Aorta (tissue), 5 donors: ENCODE data around the gene TMEM213. TPM values are rescaled to one million over a fixed set of nuclear protein-coding genes. Genes with fewer than 3 reads are reported as not detected.

Experiments used
- ATAC-seq: fragments of 200-7000 bp; cut with Tn5 transposase; one replicate; pipeline ENCODE4 v1.9.1; 2022; ENCODE audit warnings: moderate library complexity; ENCODE audit not compliant: low FRiP score
- DNase-seq, 2 donors: peaks; one replicate each; pipeline ENCODE4 v3.0.0-alpha.2; 2020
- H3K27ac ChIP-seq, 2 donors: one replicate each; pipeline ENCODE4 v1.5.1; 2013; ENCODE audit warnings: low read length in 2 of 2, mild to moderate bottlenecking in 2 of 2, moderate library complexity in 2 of 2, control low read depth in 1 of 2, inconsistent platforms in 1 of 2, low read depth in 1 of 2
- H3K27me3 ChIP-seq, 2 donors: one replicate each; pipeline ENCODE4 v1.6.1; 2013; ENCODE audit warnings: control low read depth in 1 of 2, low read length in 1 of 2, mild to moderate bottlenecking in 1 of 2, moderate library complexity in 1 of 2; ENCODE audit not compliant: insufficient read depth in 2 of 2, control insufficient read depth in 1 of 2
- H3K36me3 ChIP-seq, 2 donors: one replicate each; pipeline ENCODE4 v1.6.1; 2013; ENCODE audit warnings: control low read depth in 1 of 2, low read length in 1 of 2, mild to moderate bottlenecking in 1 of 2; ENCODE audit not compliant: insufficient read depth in 2 of 2, control insufficient read depth in 1 of 2
- H3K4me1 ChIP-seq, 2 donors: one replicate each; pipeline ENCODE4 v1.6.1; 2013; ENCODE audit warnings: low read length in 2 of 2, control low read depth in 1 of 2, mild to moderate bottlenecking in 1 of 2, moderate library complexity in 1 of 2; ENCODE audit not compliant: insufficient read depth in 2 of 2, control insufficient read depth in 1 of 2
- H3K4me3 ChIP-seq, 2 donors: one replicate each; pipeline ENCODE4 v1.5.1; 2013; ENCODE audit warnings: low read length in 2 of 2, control low read depth in 1 of 2, mild to moderate bottlenecking in 1 of 2
- H3K9me3 ChIP-seq: one replicate; pipeline ENCODE4 v1.6.1; 2013; ENCODE audit warnings: mild to moderate bottlenecking, low read length; ENCODE audit not compliant: control insufficient read depth
- WGBS, 2 donors: extraction: QIAGEN DNeasy Blood & Tissue Kit; methylation state at CpG; one replicate each; pipeline ENCODE4 v1.1.7; 2013; 5-methylcytosine and 5-hydroxymethylcytosine counted together
- intact Hi-C, 2 donors: fragments of 100-400 bp; cut with DNase I; formaldehyde crosslinking; loops; one replicate each; pipeline versions ENCODE4 v1.14.2 to v1.15.0; 2022
- polyA plus RNA-seq, 2 donors: library from polyadenylated mRNA; stranded (reverse); fragments of 200-250 nt; gene quantifications; one replicate each; pipeline ENCODE4 v1.2.3, GENCODE V29; 2013
- total RNA-seq, 2 donors: library from RNA; stranded (reverse); fragmentation: NEBNext Ultra II Directional; extraction: Animal tissue kit (Norgen Biotek cat#: 25700); gene quantifications; one replicate each; pipeline ENCODE4 v1.2.1, GENCODE V29; 2021
- donor health status: healthy with polysubstance abuse.
- donor health status: Bipolar disorder and iron deficiency.
- donor health status: DM: no; HTN: no; CAD: no.
- donor health status: DM: no; HTN: no; CAD: no.
- donor health status: DM: yes; HTN: yes; CAD: no.

TMEM213 gene
- total and polyA plus RNA-seq, 4 donors = not detected

GRCh38 chr7:138828302-138828701 lies 30.5 kb downstream of the TMEM213 start:
- intact Hi-C loops = no loop called here
- no peak overlapping the region for H3K4me3 ChIP-seq
- DNase-seq (no peak), ATAC-seq (no peak)
- H3K36me3 ChIP-seq = no peaks in the 10 kb centered on the region
- H3K9me3 ChIP-seq = peaks cover 2% of the 10 kb centered on the region
- H3K4me1 ChIP-seq = no peaks in the 10 kb centered on the region
- no peaks in the 10 kb centered on the region for H3K27me3 ChIP-seq
- no peak overlapping the region for H3K27ac ChIP-seq
- WGBS, 2 donors = 78 to 90% methylated on average over 2 of the region's 2 CpGs

- Histone ChIP-seq H3K27me3 (no peaks in the 10 kb centered on the region), H3K4me1 (no peaks in the 10 kb centered on the region), H3K4me3 (no peak overlapping the region), H3K27ac (no peak overlapping the region), H3K9me3 (peaks cover 2% of the 10 kb centered on the region), H3K36me3 (no peaks in the 10 kb centered on the region)
- no peak for DNase-seq
- intact Hi-C loops = no loop called here
- ATAC-seq = no peak
- WGBS, 2 donors = 85 to 92% methylated on average over 11 of the region's 11 CpGs
Observed at GRCh38 chr7:138829335-138829734, 31.5 kb downstream of the TMEM213 start.

- Histone ChIP-seq H3K27me3 (no peaks in the 10 kb centered on the region), H3K36me3 (peaks cover 0 to 3% of the 10 kb centered on the region in 2 donors), H3K9me3 (peaks cover 2% of the 10 kb centered on the region), H3K4me1 (no peaks in the 10 kb centered on the region), H3K27ac (no peak overlapping the region), H3K4me3 (no peak overlapping the region)
- WGBS, 2 donors = 89 to 92% methylated on average over 10 of the region's 10 CpGs
- intact Hi-C loops = no loop called here
- no peak for DNase-seq
- no peak for ATAC-seq
Observed at GRCh38 chr7:138832966-138833365, 35.2 kb downstream of the TMEM213 start.

- Histone ChIP-seq H3K4me3 (no peak overlapping the region), H3K9me3 (peaks cover 2% of the 10 kb centered on the region), H3K36me3 (peaks cover 0 to 3% of the 10 kb centered on the region in 2 donors), H3K4me1 (no peaks in the 10 kb centered on the region), H3K27me3 (no peaks in the 10 kb centered on the region), H3K27ac (no peak overlapping the region)
- ATAC-seq (no peak), DNase-seq (no peak)
- intact Hi-C loops = no loop called here
- WGBS, 2 donors = 66 to 70% methylated on average over 5 of the region's 5 CpGs
Observed at GRCh38 chr7:138833596-138833995, 35.8 kb downstream of the TMEM213 start.

GRCh38 chr7:138834583-138834982 lies 36.8 kb downstream of the TMEM213 start:
- no peak overlapping the region for H3K4me3 ChIP-seq
- peaks cover 2% of the 10 kb centered on the region for H3K9me3 ChIP-seq
- H3K36me3 ChIP-seq = peaks cover 0 to 3% of the 10 kb centered on the region in 2 donors
- WGBS, 2 donors = 94 to 95% methylated on average over 9 of the region's 9 CpGs
- ATAC-seq = no peak
- intact Hi-C loops = no loop called here
- H3K27ac ChIP-seq = no peak overlapping the region
- no peak for DNase-seq
- H3K27me3 ChIP-seq = no peaks in the 10 kb centered on the region
- no peaks in the 10 kb centered on the region for H3K4me1 ChIP-seq

- Histone ChIP-seq H3K36me3 (peaks cover 0 to 3% of the 10 kb centered on the region in 2 donors), H3K9me3 (peaks cover 2% of the 10 kb centered on the region), H3K27me3 (no peaks in the 10 kb centered on the region), H3K4me1 (no peaks in the 10 kb centered on the region), H3K27ac (no peak overlapping the region), H3K4me3 (no peak overlapping the region)
- ATAC-seq (no peak), DNase-seq (no peak)
- intact Hi-C loops = no loop called here
- 85 to 88% methylated on average over 11 of the region's 11 CpGs for WGBS, 2 donors
Observed at GRCh38 chr7:138835087-138835486, 37.3 kb downstream of the TMEM213 start.

GRCh38 chr7:138837627-138838026 lies 39.8 kb downstream of the TMEM213 start:
- H3K4me1 ChIP-seq = no peaks in the 10 kb centered on the region
- no peak for DNase-seq
- H3K4me3 ChIP-seq = no peak overlapping the region
- H3K36me3 ChIP-seq = peaks cover 0 to 3% of the 10 kb centered on the region in 2 donors
- no peaks in the 10 kb centered on the region for H3K27me3 ChIP-seq
- no peak overlapping the region for H3K27ac ChIP-seq
- intact Hi-C loops = no loop called here
- no peaks in the 10 kb centered on the region for H3K9me3 ChIP-seq
- WGBS, 2 donors = 67% methylated on average over 13 of the region's 13 CpGs
- ATAC-seq = no peak

- no peak for ATAC-seq
- H3K27ac ChIP-seq = no peak overlapping the region
Observed at GRCh38 chr7:138838166-138838565, 40.4 kb downstream of the TMEM213 start.

GRCh38 chr7:138842111-138842510 lies 44.3 kb downstream of the TMEM213 start:
- WGBS, 2 donors = 85 to 89% methylated on average over 12 of the region's 12 CpGs
- H3K36me3 ChIP-seq = peaks cover 0 to under 1% of the 10 kb centered on the region in 2 donors

More at GRCh38 chr7:138838166-138838565, 40.4 kb downstream of the TMEM213 start:
- Histone ChIP-seq H3K4me1 (no peaks in the 10 kb centered on the region), H3K9me3 (no peaks in the 10 kb centered on the region), H3K4me3 (no peak overlapping the region), H3K36me3 (peaks cover 0 to 3% of the 10 kb centered on the region in 2 donors), H3K27me3 (no peaks in the 10 kb centered on the region)
- no peak for DNase-seq
- WGBS, 2 donors = 94% methylated on average over 9 of the region's 9 CpGs
- intact Hi-C loops = no loop called here

More at GRCh38 chr7:138842111-138842510, 44.3 kb downstream of the TMEM213 start:
- DNase-seq (no peak), ATAC-seq (no peak)
- intact Hi-C loops = no loop called here
- no peaks in the 10 kb centered on the region for H3K9me3 ChIP-seq
- H3K4me1 ChIP-seq = no peaks in the 10 kb centered on the region
- no peak overlapping the region for H3K4me3 ChIP-seq
- H3K27ac ChIP-seq = no peak overlapping the region
- no peaks in the 10 kb centered on the region for H3K27me3 ChIP-seq
